ENCODE data around the gene UBE2R2. TPM values are rescaled to one million over a fixed set of nuclear protein-coding genes. Genes with fewer than 3 reads are reported as not detected.

Gene UBE2R2
- total and polyA plus RNA-seq, 2 of the 4 experiments (the other 2 are of a cell fraction): 12.7 to 24.8 TPM

DNA sequence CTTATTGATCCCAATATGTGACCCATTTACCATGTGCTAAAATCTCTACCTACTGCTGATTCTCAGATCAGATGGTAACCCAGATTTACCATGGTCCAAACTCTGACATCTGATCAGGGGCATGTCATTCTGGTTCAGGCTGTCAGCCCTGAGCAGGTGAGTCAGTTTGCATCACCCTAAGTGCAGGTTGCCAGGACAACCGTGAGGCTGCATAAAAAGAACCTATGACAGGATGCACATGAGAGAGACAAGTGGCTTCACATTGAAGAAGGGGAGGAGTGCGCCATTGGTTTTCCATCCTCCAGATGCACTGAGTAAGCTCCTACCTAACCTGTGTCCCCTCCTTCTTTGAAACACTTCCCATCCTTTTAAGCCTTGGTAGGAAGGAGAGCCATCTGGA, 22.4 kb upstream of the UBE2R2 start:
- no peak overlapping the region for H2BK120ac ChIP-seq (ENCODE audit: low read depth, low read length)
- no TSS peak for BruUV-seq (replicated peaks)
- POLR2A ChIA-PET (ENCODE audit: unreplicated experiment): no interaction called here
- no peak overlapping the region for H3K4ac ChIP-seq (ENCODE audit: low read depth, low read length)
- dilution Hi-C loops (cut with HindIII; ENCODE audit: low sequenced_read_pairs, unreplicated experiment) (no loop called here), intact Hi-C loops (cut with micrococcal nuclease) (no loop called here), in situ Hi-C loops (cut with MboI; ENCODE audit: low sequenced_read_pairs) (no loop called here)
- H2BK20ac ChIP-seq (ENCODE audit: low read depth, low read length): no peak overlapping the region
- H4K20me1 ChIP-seq (ENCODE audit: insufficient read depth, low read length): no peaks in the 10 kb centered on the region
- DNase-seq: no peak
- no peak overlapping the region for H4K8ac ChIP-seq (ENCODE audit: low read depth in 2 of 2, low read length in 2 of 2)
- H4K5ac ChIP-seq (ENCODE audit: low read depth, low read length): no peak overlapping the region
- H3K56ac ChIP-seq (ENCODE audit: extremely low read depth, insufficient read depth, low read length): no peak overlapping the region
- peaks cover 6% of the 10 kb centered on the region for H3K9me3 ChIP-seq (ENCODE audit: control insufficient read depth, insufficient read depth, low read length)
- no peak overlapping the region for H3K14ac ChIP-seq (replicated peaks; ENCODE audit: low read depth, low read length)
- H2BK5ac ChIP-seq (ENCODE audit: low read depth, low read length, poor library complexity, severe bottlenecking): no peak overlapping the region
- CTCF ChIA-PET: no interaction called here
- WGBS, 2 experiments (ENCODE audit: extremely low coverage in 2 of 2, insufficient read length in 1 of 2): no CpG with 5 or more reads among the region's 2 CpGs
- no peak overlapping the region for H3K4me2 ChIP-seq (ENCODE audit: low read depth, low read length)
- TF ChIP-seq NFE2L2 (IDR thresholded peaks at IDR 0.05; ENCODE audit: low read depth, low read length) (no peak), CEBPB (IDR thresholded peaks at IDR 0.05; ENCODE audit: low read depth, low read length) (no peak), POLR2A (IDR thresholded peaks at IDR 0.05; ENCODE audit: low read depth, low read length) (no peak)
- H3K9me1 ChIP-seq (ENCODE audit: insufficient read depth, low read length): peaks cover 6% of the 10 kb centered on the region
- no peaks in the 10 kb centered on the region for H3K79me1 ChIP-seq (ENCODE audit: low read depth in 1 of 2, low read length in 2 of 2)
- H3K27ac ChIP-seq (ENCODE audit: insufficient read depth, low read length): no peak overlapping the region
- H2AFZ ChIP-seq (replicated peaks; ENCODE audit: low read length, poor library complexity): no peak overlapping the region
- H3K9ac ChIP-seq (ENCODE audit: low read depth, low read length): no peak overlapping the region
- H2BK15ac ChIP-seq (ENCODE audit: low read depth, low read length): no peak overlapping the region
- H3K23ac ChIP-seq (ENCODE audit: low read depth, low read length): no peak overlapping the region
- ATAC-seq (ENCODE audit: low read depth): no peak
- H3K27me3 ChIP-seq (ENCODE audit: control insufficient read depth, insufficient read depth, low read length): peaks cover 22% of the 10 kb centered on the region
- peaks cover 4% of the 10 kb centered on the region; the same call in 1 of the 2 replicates for H3K4me1 ChIP-seq (ENCODE audit: control insufficient read depth, insufficient read depth, low read length)
- H3K18ac ChIP-seq (ENCODE audit: low read depth, low read length): no peak overlapping the region
- no peak overlapping the region for H4K91ac ChIP-seq (ENCODE audit: insufficient read depth, low read depth, low read length)
- H2AK5ac ChIP-seq (ENCODE audit: low read depth, low read length): no peak overlapping the region
- no peaks in the 10 kb centered on the region for H3K36me3 ChIP-seq (ENCODE audit: control insufficient read depth, insufficient read depth, low read length)
- no peak overlapping the region for H3K4me3 ChIP-seq (ENCODE audit: insufficient read depth, low read depth, low read length)
- no peak overlapping the region for H2AK9ac ChIP-seq (replicated peaks; ENCODE audit: low read depth, low read length, poor library complexity)
